GM12801 (cell line): Measurements from ENCODE around the gene CLTC.

ENCODE experiments used
- TF ChIP-seq, protein P1 (sequence below): IDR thresholded peaks from one replicate; pipeline ENCODE4 v1.5.1; 2011; ENCODE audit warnings: control low read depth; ENCODE audit not compliant: insufficient read length; ENCODE audit errors: extremely low read depth

The CLTC gene

DNA sequence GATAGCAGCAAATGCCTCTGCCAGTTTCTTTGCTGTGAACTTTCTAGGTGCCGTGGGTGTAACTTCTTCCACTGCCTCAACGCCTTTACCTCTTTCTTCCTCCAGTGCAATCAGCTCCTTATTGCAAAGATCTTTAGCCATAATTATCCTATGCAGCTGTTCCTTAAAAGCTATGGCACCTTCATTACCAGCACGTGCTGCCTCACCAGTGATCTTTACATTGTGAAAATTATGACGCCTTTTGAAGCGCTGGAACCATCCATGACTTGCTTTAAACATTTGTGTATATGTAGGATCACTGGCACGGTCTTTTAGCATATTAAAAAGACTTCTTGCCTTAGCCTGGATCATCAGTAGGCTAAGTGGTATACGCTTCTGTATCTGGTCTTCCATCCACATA lies 79.5 kb downstream of the CLTC start:
- TF ChIP-seq, protein P1, sequence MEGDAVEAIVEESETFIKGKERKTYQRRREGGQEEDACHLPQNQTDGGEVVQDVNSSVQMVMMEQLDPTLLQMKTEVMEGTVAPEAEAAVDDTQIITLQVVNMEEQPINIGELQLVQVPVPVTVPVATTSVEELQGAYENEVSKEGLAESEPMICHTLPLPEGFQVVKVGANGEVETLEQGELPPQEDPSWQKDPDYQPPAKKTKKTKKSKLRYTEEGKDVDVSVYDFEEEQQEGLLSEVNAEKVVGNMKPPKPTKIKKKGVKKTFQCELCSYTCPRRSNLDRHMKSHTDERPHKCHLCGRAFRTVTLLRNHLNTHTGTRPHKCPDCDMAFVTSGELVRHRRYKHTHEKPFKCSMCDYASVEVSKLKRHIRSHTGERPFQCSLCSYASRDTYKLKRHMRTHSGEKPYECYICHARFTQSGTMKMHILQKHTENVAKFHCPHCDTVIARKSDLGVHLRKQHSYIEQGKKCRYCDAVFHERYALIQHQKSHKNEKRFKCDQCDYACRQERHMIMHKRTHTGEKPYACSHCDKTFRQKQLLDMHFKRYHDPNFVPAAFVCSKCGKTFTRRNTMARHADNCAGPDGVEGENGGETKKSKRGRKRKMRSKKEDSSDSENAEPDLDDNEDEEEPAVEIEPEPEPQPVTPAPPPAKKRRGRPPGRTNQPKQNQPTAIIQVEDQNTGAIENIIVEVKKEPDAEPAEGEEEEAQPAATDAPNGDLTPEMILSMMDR: no peak

DNA sequence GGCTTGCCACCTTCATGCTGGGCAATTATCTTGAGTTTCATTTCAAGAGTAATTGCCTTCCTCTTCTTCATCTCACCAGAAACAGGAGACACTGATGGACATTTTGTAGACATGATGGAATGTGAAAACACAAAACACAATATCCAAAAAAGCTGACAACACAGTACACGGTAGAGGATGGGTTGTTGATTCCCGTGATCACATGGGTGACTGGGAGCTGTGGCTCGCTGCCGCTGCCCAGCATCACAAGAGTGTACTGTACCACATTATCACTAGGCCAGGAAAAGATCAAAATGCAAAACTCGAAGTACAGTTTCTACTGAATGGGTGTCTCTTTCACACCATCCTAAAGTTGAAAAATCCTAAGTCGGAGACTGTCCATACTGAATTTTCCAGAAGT lies 80.1 kb downstream of the CLTC start:
- TF ChIP-seq, protein P1: no peak

DNA sequence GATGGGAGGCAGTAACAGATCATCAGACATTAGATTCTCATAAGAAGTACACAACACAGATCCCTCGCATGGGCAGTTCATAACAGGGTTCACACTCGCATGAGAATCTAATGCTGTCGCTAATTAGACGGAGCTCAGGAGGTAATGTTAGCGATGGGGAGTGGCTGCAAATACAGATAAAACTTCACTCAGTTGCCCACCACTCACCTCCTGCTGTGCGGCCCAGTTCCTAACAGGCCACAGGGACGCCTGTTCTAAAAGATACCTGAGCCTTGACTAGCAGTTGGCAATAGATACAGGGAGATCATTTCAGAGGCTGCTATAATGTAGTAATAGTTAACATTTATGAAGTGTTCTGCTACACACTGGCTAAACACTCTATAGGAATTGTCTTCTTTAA lies 82.6 kb downstream of the CLTC start:
- TF ChIP-seq, protein P1: no peak

DNA sequence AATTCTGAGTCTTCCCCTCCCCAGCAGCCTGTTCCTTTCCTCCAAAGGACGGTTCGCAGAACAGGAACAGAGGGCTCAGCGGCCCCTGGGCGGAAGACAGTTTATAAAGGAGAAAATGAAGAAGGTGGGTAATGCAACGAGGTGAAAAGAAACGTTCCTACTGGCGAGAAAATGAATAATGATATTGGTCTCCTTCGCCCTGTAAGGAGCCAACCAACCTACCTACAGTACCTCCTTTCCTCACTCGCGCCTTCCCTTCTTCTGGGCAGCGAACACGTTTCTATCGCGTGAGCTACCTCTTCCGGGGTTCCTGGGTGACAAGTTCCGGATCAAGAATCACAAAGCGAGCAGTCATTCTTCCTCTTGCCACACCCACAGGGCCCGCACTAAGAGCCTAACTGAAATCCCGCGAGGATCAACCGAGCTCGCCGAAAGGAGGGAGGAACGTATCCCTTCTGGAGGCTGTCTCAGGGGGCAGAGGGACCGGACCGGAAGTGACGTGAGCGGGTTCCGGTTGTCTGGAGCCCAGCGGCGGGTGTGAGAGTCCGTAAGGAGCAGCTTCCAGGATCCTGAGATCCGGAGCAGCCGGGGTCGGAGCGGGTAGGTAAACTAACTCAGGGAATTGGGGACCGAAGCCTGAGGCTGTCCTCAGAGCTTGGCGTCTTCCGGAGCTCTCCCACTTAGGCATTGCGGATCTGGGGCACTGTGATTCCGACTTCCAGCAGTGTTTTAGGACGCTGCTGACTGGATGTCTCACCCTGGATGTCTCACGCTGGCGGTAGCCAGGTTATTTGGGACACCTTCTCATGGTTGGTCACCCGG lies 87.7 kb downstream of the CLTC start, which contains the start of the genes PTRH2 and VMP1:
PTRH2 (minus strand) TSS at position 282 of the 822 bp plus-strand sequence. CDS start 9,452 bp downstream, outside the sequence.
VMP1 (plus strand) TSS at position 506 of the 822 bp plus-strand sequence. CDS start 23,793 bp downstream, outside the sequence.
- TF ChIP-seq, protein P1: no peak

DNA sequence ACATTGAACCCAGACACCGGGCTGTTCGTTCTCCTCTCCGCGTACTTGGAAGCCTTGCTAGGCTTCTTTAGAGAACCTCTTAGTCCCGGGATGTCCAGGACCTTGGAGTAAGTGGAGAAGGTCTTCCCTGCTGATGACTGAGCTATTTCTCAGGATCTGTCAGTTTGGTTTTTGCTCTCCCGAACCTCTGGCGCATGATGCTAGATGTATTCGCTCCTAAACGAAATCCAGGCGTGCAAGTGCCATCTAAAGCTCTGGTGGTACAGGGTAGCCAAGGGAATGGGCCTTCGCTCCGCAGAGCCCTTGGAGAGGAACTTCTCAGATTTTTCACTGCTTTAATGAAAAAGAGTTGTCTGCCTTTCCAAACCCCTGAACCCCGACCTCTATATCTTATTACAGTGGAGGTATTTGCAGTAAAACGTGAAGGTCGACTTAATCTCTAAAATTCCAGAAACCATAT lies 88.3 kb downstream of the CLTC start:
- TF ChIP-seq, protein P1: no peak

DNA sequence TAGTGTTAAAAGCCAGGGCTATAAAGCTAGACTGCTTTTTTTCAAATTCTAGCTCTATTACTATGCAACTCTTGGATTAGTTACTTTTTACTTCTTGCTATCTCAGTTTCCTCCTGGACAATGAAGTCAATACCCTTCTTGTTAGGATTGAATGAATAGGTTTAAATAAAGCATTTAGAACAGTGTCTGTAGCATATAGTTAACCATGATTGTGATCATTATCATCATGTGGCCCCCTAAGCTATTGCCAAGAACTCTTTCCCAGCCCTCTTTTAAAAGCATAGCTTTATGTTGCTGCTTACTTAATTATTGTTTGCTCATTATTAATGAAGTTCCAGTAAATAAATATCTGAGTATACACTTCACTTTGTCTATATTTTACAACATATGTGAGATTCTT lies 92.2 kb downstream of the CLTC start:
- TF ChIP-seq, protein P1: no peak

DNA sequence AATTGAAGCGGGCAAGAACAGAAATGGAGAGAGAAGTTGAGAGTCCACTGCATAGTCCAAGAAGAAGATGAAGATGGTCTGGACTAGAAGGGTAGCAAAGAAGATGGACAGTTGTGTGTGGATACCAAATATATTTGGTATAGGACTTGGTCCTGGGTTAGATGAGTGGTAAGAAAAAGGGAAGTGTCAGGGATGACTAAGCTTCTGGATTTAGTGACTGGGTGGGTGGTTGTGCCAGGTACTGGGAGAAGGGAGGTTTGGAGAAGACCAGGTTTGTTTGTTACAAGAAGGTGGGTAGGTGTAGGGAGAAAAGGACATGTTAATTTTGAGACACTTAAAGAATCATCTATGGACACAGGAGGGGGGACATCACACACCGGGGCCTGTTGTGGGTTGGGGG lies 93.2 kb downstream of the CLTC start:
- TF ChIP-seq, protein P1: no peak
